GM19395 (cell line): ENCODE data around the gene SMIM8.

Experiments used
- ATAC-seq: cut with Tn5 transposase; IDR thresholded peaks from one replicate; pipeline ENCODE4 v1.9.1; 2021; ENCODE audit warnings: mild to moderate bottlenecking, moderate library complexity; ENCODE audit not compliant: unreplicated experiment

The SMIM8 gene

DNA sequence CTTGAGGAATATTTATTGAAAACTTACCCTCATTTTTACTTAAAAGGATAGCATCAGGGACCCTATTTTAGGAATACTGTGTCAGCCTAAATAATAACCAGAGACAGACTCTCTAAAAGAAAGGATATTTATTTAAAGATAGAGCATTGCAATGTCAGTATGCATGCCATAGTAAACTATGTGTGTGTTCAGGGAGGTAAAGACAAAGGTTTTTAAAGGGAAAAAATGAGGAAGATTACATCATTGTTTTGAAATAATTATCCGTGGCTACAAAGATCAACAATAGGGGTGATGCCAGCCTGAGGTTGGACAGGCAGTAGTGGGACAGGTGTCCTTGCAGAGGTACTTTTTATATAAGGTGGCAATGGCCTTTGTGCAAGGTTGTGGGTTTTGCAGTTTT, 61.6 kb downstream of the SMIM8 start:
- ATAC-seq: no peak

GRCh38 chr6:87384449-87384848, 62.1 kb downstream of the SMIM8 start:
- ATAC-seq: no peak

- ATAC-seq: peak; percentile 53
Measured at GRCh38 chr6:87391334-87391733, 68.9 kb downstream of the SMIM8 start.
